IMR-90 (cell line): Measurements from ENCODE around the gene MGLL. TPM values are rescaled to one million over a fixed set of nuclear protein-coding genes. Genes with fewer than 3 reads are reported as not detected.

Experiments used
- ATAC-seq: fragments of 200-7000 bp; cut with Tn5 transposase; 2 replicates; pipeline ENCODE4 v1.9.1; 2020; ENCODE audit warnings: low read depth, mild to moderate bottlenecking, moderate library complexity
- BruUV-seq: library from RNA; stranded (reverse); fragments of 400-500 nt; replicated peaks from 2 replicates; lab custom pipeline; 2021; lab: Mats Ljungman, UMichigan
- CTCF ChIA-PET: fragments of 300-600 bp; formaldehyde crosslinking; extraction: SDS; loops from one replicate; lab custom pipeline; 2021; ENCODE audit warnings: antibody characterized with exemption; lab: Yijun Ruan, JAX
- POLR2A ChIA-PET: fragments of 300-600 bp; sonication (Branson Sonifier 250); formaldehyde crosslinking; loops from one replicate; lab custom pipeline; 2022; ENCODE audit warnings: antibody characterized with exemption; ENCODE audit not compliant: unreplicated experiment; lab: Charles Lee
- DNase-seq: peaks from one replicate; pipeline ENCODE4 v3.0.0; 2013
- H2AFZ ChIP-seq: replicated peaks from 2 replicates; pipeline ENCODE3; 2013; ENCODE audit warnings: low read length, mild to moderate bottlenecking; ENCODE audit not compliant: poor library complexity
- H2AK5ac ChIP-seq: 2 replicates; pipeline ENCODE4 v1.6.1; 2013; ENCODE audit warnings: low read depth, low read length, inconsistent platforms
- H2AK9ac ChIP-seq: replicated peaks from 2 replicates; pipeline ENCODE3; 2013; ENCODE audit warnings: mild to moderate bottlenecking, low read depth, low read length, moderate library complexity; ENCODE audit not compliant: poor library complexity
- H2BK120ac ChIP-seq: 2 replicates; pipeline ENCODE4 v1.6.1; 2013; ENCODE audit warnings: low read depth, low read length, inconsistent platforms
- H2BK15ac ChIP-seq: 3 replicates; pipeline ENCODE4 v1.6.1; 2013; ENCODE audit warnings: low read depth, low read length, inconsistent platforms
- H2BK20ac ChIP-seq: 2 replicates; pipeline ENCODE4 v1.6.1; 2013; ENCODE audit warnings: low read depth, mild to moderate bottlenecking, inconsistent platforms, low read length, moderate library complexity
- H2BK5ac ChIP-seq: 2 replicates; pipeline ENCODE4 v1.6.1; 2013; ENCODE audit warnings: mild to moderate bottlenecking, low read depth, low read length, inconsistent platforms; ENCODE audit not compliant: poor library complexity, severe bottlenecking
- H3K14ac ChIP-seq: replicated peaks from 2 replicates; pipeline ENCODE4 v1.6.1; 2013; ENCODE audit warnings: low read depth, low read length, inconsistent platforms
- H3K18ac ChIP-seq: 2 replicates; pipeline ENCODE4 v1.6.1; 2013; ENCODE audit warnings: low read depth, low read length, control low read depth
- H3K23ac ChIP-seq: 2 replicates; pipeline ENCODE4 v1.6.1; 2013; ENCODE audit warnings: low read depth, low read length, inconsistent platforms
- H3K27ac ChIP-seq: 2 replicates; pipeline ENCODE4 v1.5.1; 2013; ENCODE audit warnings: mild to moderate bottlenecking, control low read depth, low read length; ENCODE audit not compliant: insufficient read depth
- H3K27me3 ChIP-seq: 2 replicates; pipeline ENCODE4 v1.6.1; 2013; ENCODE audit warnings: low read length; ENCODE audit not compliant: control insufficient read depth, insufficient read depth
- H3K36me3 ChIP-seq: 2 replicates; pipeline ENCODE4 v1.6.1; 2013; ENCODE audit warnings: low read length, mixed read lengths; ENCODE audit not compliant: control insufficient read depth, insufficient read depth
- H3K4ac ChIP-seq: 2 replicates; pipeline ENCODE4 v1.6.1; 2013; ENCODE audit warnings: low read depth, low read length, inconsistent platforms
- H3K4me1 ChIP-seq: 2 replicates; pipeline ENCODE4 v1.6.1; 2013; ENCODE audit warnings: low read length, mixed read lengths; ENCODE audit not compliant: control insufficient read depth, insufficient read depth
- H3K4me2 ChIP-seq: 2 replicates; pipeline ENCODE4 v1.6.1; 2013; ENCODE audit warnings: low read depth, mild to moderate bottlenecking, control low read depth, low read length, moderate library complexity
- H3K4me3 ChIP-seq: 2 replicates; pipeline ENCODE4 v1.5.1; 2013; ENCODE audit warnings: low read depth, mild to moderate bottlenecking, control low read depth, low read length, moderate library complexity; ENCODE audit not compliant: insufficient read depth
- H3K56ac ChIP-seq: 2 replicates; pipeline ENCODE4 v1.6.1; 2013; ENCODE audit warnings: low read length, inconsistent platforms; ENCODE audit not compliant: insufficient read depth; ENCODE audit errors: extremely low read depth
- H3K79me1 ChIP-seq, 2 experiments: 2 replicates each; pipeline ENCODE4 v1.6.1; 2013; ENCODE audit warnings: low read length in 2 of 2, inconsistent platforms in 1 of 2, low read depth in 1 of 2
- H3K9ac ChIP-seq: 2 replicates; pipeline ENCODE4 v1.6.1; 2013; ENCODE audit warnings: low read depth, low read length, control low read depth
- H3K9me1 ChIP-seq: 2 replicates; pipeline ENCODE4 v1.6.1; 2013; ENCODE audit warnings: low read length, inconsistent platforms; ENCODE audit not compliant: insufficient read depth
- H3K9me3 ChIP-seq: 2 replicates; pipeline ENCODE4 v1.6.1; 2013; ENCODE audit warnings: low read length; ENCODE audit not compliant: control insufficient read depth, insufficient read depth
- H4K20me1 ChIP-seq: 2 replicates; pipeline ENCODE4 v1.6.1; 2013; ENCODE audit warnings: low read length, inconsistent platforms; ENCODE audit not compliant: insufficient read depth
- H4K5ac ChIP-seq: 2 replicates; pipeline ENCODE4 v1.6.1; 2013; ENCODE audit warnings: mild to moderate bottlenecking, low read depth, low read length, control low read depth
- H4K8ac ChIP-seq, 2 experiments: 2 replicates each; pipeline ENCODE4 v1.6.1; 2013; ENCODE audit warnings: low read depth in 2 of 2, low read length in 2 of 2, control low read depth in 1 of 2, inconsistent platforms in 1 of 2
- H4K91ac ChIP-seq: 2 replicates; pipeline ENCODE4 v1.6.1; 2013; ENCODE audit warnings: low read depth, low read length, inconsistent platforms; ENCODE audit not compliant: insufficient read depth
- BHLHE40 ChIP-seq: fragments of 150-350 bp; IDR thresholded peaks from 2 replicates; pipeline ENCODE4 v1.6.1; 2016; ENCODE audit warnings: mild to moderate bottlenecking, low read depth, low read length
- CEBPB ChIP-seq: IDR thresholded peaks from 2 replicates; pipeline ENCODE4 v1.6.1; 2012; ENCODE audit warnings: low read depth, low read length, improper control_type of control experiment
- CHD1 ChIP-seq: IDR thresholded peaks from 2 replicates; pipeline ENCODE4 v1.6.1; 2012; ENCODE audit warnings: low read depth, low read length, improper control_type of control experiment
- FOS ChIP-seq: fragments of 150-350 bp; IDR thresholded peaks from 2 replicates; pipeline ENCODE4 v1.6.1; 2016; ENCODE audit warnings: low read depth, low read length
- MAFK ChIP-seq: IDR thresholded peaks from 2 replicates; pipeline ENCODE4 v1.6.1; 2012; ENCODE audit warnings: low read depth, low read length, improper control_type of control experiment
- MAZ ChIP-seq: IDR thresholded peaks from 2 replicates; pipeline ENCODE4 v1.6.1; 2012; ENCODE audit warnings: low read depth, mild to moderate bottlenecking, low read length, improper control_type of control experiment, moderate library complexity, borderline replicate concordance
- MXI1 ChIP-seq: IDR thresholded peaks from 2 replicates; pipeline ENCODE4 v1.6.1; 2012; ENCODE audit warnings: low read depth, mild to moderate bottlenecking, low read length, moderate library complexity, borderline replicate concordance
- NFE2L2 ChIP-seq: fragments of 150-350 bp; IDR thresholded peaks from 2 replicates; pipeline ENCODE4 v1.6.1; 2016; ENCODE audit warnings: low read depth, mild to moderate bottlenecking, low read length
- POLR2A ChIP-seq: IDR thresholded peaks from 2 replicates; pipeline ENCODE4 v1.6.1; 2012; ENCODE audit warnings: mild to moderate bottlenecking, low read depth, low read length
- RAD21 ChIP-seq: IDR thresholded peaks from 2 replicates; pipeline ENCODE4 v1.6.1; 2012; ENCODE audit warnings: low read length, improper control_type of control experiment
- RCOR1 ChIP-seq: IDR thresholded peaks from 2 replicates; pipeline ENCODE4 v1.6.1; 2012; ENCODE audit warnings: mild to moderate bottlenecking, low read length, improper control_type of control experiment; ENCODE audit not compliant: insufficient replicate concordance
- RFX5 ChIP-seq: IDR thresholded peaks from 2 replicates; pipeline ENCODE4 v1.8.0; 2012; ENCODE audit warnings: low read depth, mild to moderate bottlenecking, low read length, moderate library complexity
- SMC3 ChIP-seq: fragments of 150-350 bp; IDR thresholded peaks from 2 replicates; pipeline ENCODE4 v1.6.1; 2016; ENCODE audit warnings: low read depth, mild to moderate bottlenecking, antibody characterized with exemption, low read length, moderate library complexity
- WGBS, 2 experiments: methylation state at CpG; one replicate each; pipeline versions ENCODE4 v1.1.5 to v1.1.7; 2013; ENCODE audit warnings: missing lambda C conversion rate in 2 of 2; ENCODE audit not compliant: insufficient read length in 1 of 2; ENCODE audit errors: extremely low coverage in 2 of 2; 5-methylcytosine and 5-hydroxymethylcytosine counted together
- dilution Hi-C: fragments of 300-500 bp; cut with HindIII; formaldehyde crosslinking; loops from one replicate; pipeline ENCODE4 v1.14.3; 2018; ENCODE audit warnings: low sequenced_read_pairs; ENCODE audit not compliant: unreplicated experiment
- in situ Hi-C: fragments of 300-500 bp; cut with MboI; formaldehyde crosslinking; loops from 3 replicates; pipeline ENCODE4 v1.14.3; 2019; ENCODE audit warnings: low sequenced_read_pairs, inconsistent platforms, mixed read lengths
- intact Hi-C: fragments of 100-400 bp; cut with micrococcal nuclease; formaldehyde crosslinking; loops from 2 replicates; pipeline ENCODE4 v1.10.0; 2022
- polyA plus RNA-seq, 3 experiments: library from polyadenylated mRNA; depleted of rRNA; stranded (reverse); fragments of >200 nt; gene quantifications; 2 replicates each; pipeline ENCODE4 v1.2.3, GENCODE V29; 2012; ENCODE audit warnings: low replicate concordance in 1 of 3
- total RNA-seq: library from RNA; depleted of rRNA; stranded (reverse); fragments of >200 nt; gene quantifications from 2 replicates; pipeline ENCODE4 v1.2.3, GENCODE V29; 2012
- TF ChIP-seq, protein P1 (sequence below): fragments of 150-350 bp; IDR thresholded peaks from 2 replicates; pipeline ENCODE4 v1.6.1; 2017; ENCODE audit warnings: mild to moderate bottlenecking, antibody characterized with exemption, low read length, low read depth
- TF ChIP-seq, protein P2 (sequence below): fragments of 150-350 bp; IDR thresholded peaks from 2 replicates; pipeline ENCODE4 v1.6.1; 2016; ENCODE audit warnings: low read depth, mild to moderate bottlenecking, low read length, moderate library complexity, borderline replicate concordance
- TF ChIP-seq, protein P3 (sequence below): conservative IDR thresholded peaks from 2 replicates; pipeline ENCODE4 v1.5.1; 2012; ENCODE audit warnings: mild to moderate bottlenecking, low read depth, low read length, improper control_type of control experiment

The MGLL gene
- total and polyA plus RNA-seq, 2 of the 4 experiments (the other 2 are of a cell fraction): 23.7 to 60.6 TPM

DNA sequence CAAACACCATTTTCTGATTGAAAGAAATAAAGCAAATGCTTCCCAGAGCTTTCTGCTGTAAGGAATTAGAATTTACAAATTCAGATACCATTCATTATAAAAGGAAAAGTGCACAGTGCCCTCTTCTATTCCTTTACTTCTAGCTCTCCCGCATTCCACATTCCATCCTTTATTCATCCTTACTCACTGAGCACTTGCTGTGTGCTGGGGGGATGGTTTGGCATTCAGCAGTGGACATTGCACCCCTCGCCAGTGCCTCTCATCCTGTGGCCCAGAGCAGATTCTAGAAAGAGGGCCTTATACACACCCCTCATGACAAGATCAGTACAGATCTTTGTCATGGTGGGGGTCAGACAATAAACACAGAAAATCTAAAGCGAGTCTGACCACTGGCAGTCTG lies 73.0 kb downstream of the MGLL start:
- Histone ChIP-seq H2AFZ (no peak overlapping the region), H3K4ac (peak overlapping the region; percentile 76), H4K5ac (peak overlapping the region; percentile 0; the same call in 1 of the 2 replicates), H3K4me1 (peaks cover 34% of the 10 kb centered on the region), H3K14ac (peak overlapping the region; percentile 61), H3K9ac (no peak overlapping the region), H3K56ac (no peak overlapping the region), H2BK20ac (peak overlapping the region; percentile 83), H3K4me2 (no peak overlapping the region), H2AK5ac (peak overlapping the region; percentile 88), H4K8ac (peak overlapping the region in 1 of 2 experiments; percentile 84; a peak in 3 of 4 replicates), H3K36me3 (no peaks in the 10 kb centered on the region; the same call in 1 of the 2 replicates), H2BK120ac (peak overlapping the region; percentile 88), H4K91ac (peak overlapping the region; percentile 76), H3K4me3 (no peak overlapping the region), H4K20me1 (peaks cover 6% of the 10 kb centered on the region; the same call in 1 of the 2 replicates), H2BK15ac (peak overlapping the region; percentile 70; the same call in 2 of the 3 replicates), H3K79me1 (peaks cover 34 to 92% of the 10 kb centered on the region in 2 experiments), H2AK9ac (peak overlapping the region; percentile 85), H3K18ac (peak overlapping the region; percentile 33; the same call in 1 of the 2 replicates), H2BK5ac (peak overlapping the region; percentile 90), H3K23ac (peak overlapping the region; percentile 71), H3K27ac (no peak overlapping the region; the same call in 1 of the 2 replicates), H3K9me3 (no peaks in the 10 kb centered on the region), H3K9me1 (peaks cover 60% of the 10 kb centered on the region), H3K27me3 (no peaks in the 10 kb centered on the region)
- dilution Hi-C loops (no loop called here), intact Hi-C loops (loop anchor here (2.0 kb wide), 2 partner anchors 15 to 71 kb away; no protein-coding TSS in a partner anchor), in situ Hi-C loops (no loop called here)
- no peak for TF ChIP-seq RAD21
- TF ChIP-seq POLR2A: no peak
- TF ChIP-seq MXI1: no peak
- no peak for TF ChIP-seq MAFK
- no peak for TF ChIP-seq MAZ
- TF ChIP-seq, protein P1, sequence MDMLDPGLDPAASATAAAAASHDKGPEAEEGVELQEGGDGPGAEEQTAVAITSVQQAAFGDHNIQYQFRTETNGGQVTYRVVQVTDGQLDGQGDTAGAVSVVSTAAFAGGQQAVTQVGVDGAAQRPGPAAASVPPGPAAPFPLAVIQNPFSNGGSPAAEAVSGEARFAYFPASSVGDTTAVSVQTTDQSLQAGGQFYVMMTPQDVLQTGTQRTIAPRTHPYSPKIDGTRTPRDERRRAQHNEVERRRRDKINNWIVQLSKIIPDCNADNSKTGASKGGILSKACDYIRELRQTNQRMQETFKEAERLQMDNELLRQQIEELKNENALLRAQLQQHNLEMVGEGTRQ: no peak
- TF ChIP-seq CHD1: no peak
- no peak for TF ChIP-seq NFE2L2
- TF ChIP-seq RCOR1: no peak
- TF ChIP-seq FOS: no peak
- TF ChIP-seq, protein P2, sequence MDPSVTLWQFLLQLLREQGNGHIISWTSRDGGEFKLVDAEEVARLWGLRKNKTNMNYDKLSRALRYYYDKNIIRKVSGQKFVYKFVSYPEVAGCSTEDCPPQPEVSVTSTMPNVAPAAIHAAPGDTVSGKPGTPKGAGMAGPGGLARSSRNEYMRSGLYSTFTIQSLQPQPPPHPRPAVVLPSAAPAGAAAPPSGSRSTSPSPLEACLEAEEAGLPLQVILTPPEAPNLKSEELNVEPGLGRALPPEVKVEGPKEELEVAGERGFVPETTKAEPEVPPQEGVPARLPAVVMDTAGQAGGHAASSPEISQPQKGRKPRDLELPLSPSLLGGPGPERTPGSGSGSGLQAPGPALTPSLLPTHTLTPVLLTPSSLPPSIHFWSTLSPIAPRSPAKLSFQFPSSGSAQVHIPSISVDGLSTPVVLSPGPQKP: no peak
- no peak for TF ChIP-seq SMC3
- TF ChIP-seq, protein P3, sequence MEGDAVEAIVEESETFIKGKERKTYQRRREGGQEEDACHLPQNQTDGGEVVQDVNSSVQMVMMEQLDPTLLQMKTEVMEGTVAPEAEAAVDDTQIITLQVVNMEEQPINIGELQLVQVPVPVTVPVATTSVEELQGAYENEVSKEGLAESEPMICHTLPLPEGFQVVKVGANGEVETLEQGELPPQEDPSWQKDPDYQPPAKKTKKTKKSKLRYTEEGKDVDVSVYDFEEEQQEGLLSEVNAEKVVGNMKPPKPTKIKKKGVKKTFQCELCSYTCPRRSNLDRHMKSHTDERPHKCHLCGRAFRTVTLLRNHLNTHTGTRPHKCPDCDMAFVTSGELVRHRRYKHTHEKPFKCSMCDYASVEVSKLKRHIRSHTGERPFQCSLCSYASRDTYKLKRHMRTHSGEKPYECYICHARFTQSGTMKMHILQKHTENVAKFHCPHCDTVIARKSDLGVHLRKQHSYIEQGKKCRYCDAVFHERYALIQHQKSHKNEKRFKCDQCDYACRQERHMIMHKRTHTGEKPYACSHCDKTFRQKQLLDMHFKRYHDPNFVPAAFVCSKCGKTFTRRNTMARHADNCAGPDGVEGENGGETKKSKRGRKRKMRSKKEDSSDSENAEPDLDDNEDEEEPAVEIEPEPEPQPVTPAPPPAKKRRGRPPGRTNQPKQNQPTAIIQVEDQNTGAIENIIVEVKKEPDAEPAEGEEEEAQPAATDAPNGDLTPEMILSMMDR: no peak
- no peak for TF ChIP-seq CEBPB
- TF ChIP-seq BHLHE40: no peak
- TF ChIP-seq RFX5: no peak
- ChIA-PET CTCF (no interaction called here), POLR2A (no interaction called here)
- no TSS peak for BruUV-seq
- ATAC-seq: no peak
- peak; percentile 31 for DNase-seq
- WGBS, 2 experiments: no CpG with 5 or more reads among the region's 3 CpGs
